Endothelial cell of umbilical vein (primary cell): ENCODE results near the gene KCNC4.

ENCODE experiments used
- CTCF ChIP-seq, 2 donors: IDR thresholded peaks; 1 replicate in 1 of 2; 2 replicates in 1 of 2; pipeline ENCODE4 v1.5.1; 2011; ENCODE audit warnings: low read length in 2 of 2, mild to moderate bottlenecking in 2 of 2, moderate library complexity in 2 of 2, control low read depth in 1 of 2, inconsistent platforms in 1 of 2, low read depth in 1 of 2; ENCODE audit not compliant: insufficient read depth in 1 of 2; ENCODE audit errors: extremely low read depth in 1 of 2
- MAX ChIP-seq: IDR thresholded peaks from 2 replicates; pipeline ENCODE4 v1.6.1; 2011; ENCODE audit not compliant: insufficient read depth, insufficient read length
- POLR2A ChIP-seq: IDR thresholded peaks from 2 replicates; pipeline ENCODE4 v1.6.1; 2012; ENCODE audit warnings: low read depth, mild to moderate bottlenecking, control low read depth, low read length

- no peak for TF ChIP-seq POLR2A
- no peak for TF ChIP-seq CTCF (IDR thresholded peaks at IDR 0.05; ENCODE audit: extremely low read depth in 1 of 2, insufficient read depth in 1 of 2, low read depth in 1 of 2, low read length in 2 of 2)
- no peak for TF ChIP-seq MAX
Measured at GRCh38 chr1:110237386-110238152, 27.5 kb downstream of the KCNC4 start.
